ENCODE measurements around the gene WDR4. TPM values are rescaled to one million over a fixed set of nuclear protein-coding genes. Genes with fewer than 3 reads are reported as not detected.
A peak's percentile ranks its signal among the peaks of the same experiment; 100 is the strongest.

The WDR4 gene
- total RNA-seq, 1 experiment from 2014 or later, result 35.3 TPM

- H4K20me1 ChIP-seq (ENCODE audit: low read length), result no peaks in the 10 kb centered on the region
- H3K4me1 ChIP-seq (ENCODE audit: insufficient read depth, low read length), result no peaks in the 10 kb centered on the region
- ChIA-PET POLR2A (ENCODE audit: unreplicated experiment) (no interaction called here), CTCF (no interaction called here)
- DNase-seq, result no peak
- H3K9me2 ChIP-seq (replicated peaks; ENCODE audit: low read length), result no peaks in the 10 kb centered on the region
- H3F3A ChIP-seq (ENCODE audit: low read length, unreplicated experiment), result peaks cover 4% of the 10 kb centered on the region
- no TSS peak for BruUV-seq (replicated peaks)
- no peak overlapping the region for H3K9ac ChIP-seq (ENCODE audit: low read length)
- intact Hi-C loops (cut with micrococcal nuclease), result no loop called here
- H3K9me3 ChIP-seq (ENCODE audit: low read length), result no peaks in the 10 kb centered on the region
- H2AFZ ChIP-seq (ENCODE audit: low read length), result no peak overlapping the region
- H3K36me3 ChIP-seq (ENCODE audit: low read depth, low read length), result peaks cover 7% of the 10 kb centered on the region; the same call in 1 of the 2 replicates
- no peaks in the 10 kb centered on the region for H3K27me3 ChIP-seq (ENCODE audit: low read length)
- no peak overlapping the region for H3K4me2 ChIP-seq (ENCODE audit: low read length)
- no peak overlapping the region for H3K27ac ChIP-seq (ENCODE audit: low read length)
- no peaks in the 10 kb centered on the region for H3K79me2 ChIP-seq (ENCODE audit: low read length)
- TF ChIP-seq EZH2phosphoT487 (IDR thresholded peaks at IDR 0.05; ENCODE audit: borderline replicate concordance, low read length), result no peak
- TF ChIP-seq EZH2 (IDR thresholded peaks at IDR 0.05; ENCODE audit: low read length, unreplicated experiment), result no peak
- TF ChIP-seq, protein P1, sequence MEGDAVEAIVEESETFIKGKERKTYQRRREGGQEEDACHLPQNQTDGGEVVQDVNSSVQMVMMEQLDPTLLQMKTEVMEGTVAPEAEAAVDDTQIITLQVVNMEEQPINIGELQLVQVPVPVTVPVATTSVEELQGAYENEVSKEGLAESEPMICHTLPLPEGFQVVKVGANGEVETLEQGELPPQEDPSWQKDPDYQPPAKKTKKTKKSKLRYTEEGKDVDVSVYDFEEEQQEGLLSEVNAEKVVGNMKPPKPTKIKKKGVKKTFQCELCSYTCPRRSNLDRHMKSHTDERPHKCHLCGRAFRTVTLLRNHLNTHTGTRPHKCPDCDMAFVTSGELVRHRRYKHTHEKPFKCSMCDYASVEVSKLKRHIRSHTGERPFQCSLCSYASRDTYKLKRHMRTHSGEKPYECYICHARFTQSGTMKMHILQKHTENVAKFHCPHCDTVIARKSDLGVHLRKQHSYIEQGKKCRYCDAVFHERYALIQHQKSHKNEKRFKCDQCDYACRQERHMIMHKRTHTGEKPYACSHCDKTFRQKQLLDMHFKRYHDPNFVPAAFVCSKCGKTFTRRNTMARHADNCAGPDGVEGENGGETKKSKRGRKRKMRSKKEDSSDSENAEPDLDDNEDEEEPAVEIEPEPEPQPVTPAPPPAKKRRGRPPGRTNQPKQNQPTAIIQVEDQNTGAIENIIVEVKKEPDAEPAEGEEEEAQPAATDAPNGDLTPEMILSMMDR (conservative IDR thresholded peaks at IDR 0.05; ENCODE audit: low read depth, low read length), result no peak
- no peak overlapping the region for H3K4me3 ChIP-seq (ENCODE audit: low read length)
- no peak for ATAC-seq
Measured at GRCh38 chr21:42835211-42835610, 44.1 kb downstream of the WDR4 start.

- CTCF ChIA-PET, result no interaction called here
- ATAC-seq (no peak), DNase-seq (peak; percentile 10)
- Histone ChIP-seq H3K27ac (ENCODE audit: low read length) (no peak overlapping the region), H3K4me1 (ENCODE audit: insufficient read depth, low read length) (no peaks in the 10 kb centered on the region), H3K9me2 (replicated peaks; ENCODE audit: low read length) (no peaks in the 10 kb centered on the region), H3K4me2 (ENCODE audit: low read length) (no peak overlapping the region), H3K4me3 (ENCODE audit: low read length) (no peak overlapping the region), H3K36me3 (ENCODE audit: low read depth, low read length) (peaks cover 4% of the 10 kb centered on the region; the same call in 1 of the 2 replicates), H3K27me3 (ENCODE audit: low read length) (no peaks in the 10 kb centered on the region), H4K20me1 (ENCODE audit: low read length) (no peaks in the 10 kb centered on the region), H3K79me2 (ENCODE audit: low read length) (no peaks in the 10 kb centered on the region), H3F3A (ENCODE audit: low read length, unreplicated experiment) (peaks cover 4% of the 10 kb centered on the region), H2AFZ (ENCODE audit: low read length) (no peak overlapping the region), H3K9me3 (ENCODE audit: low read length) (no peaks in the 10 kb centered on the region), H3K9ac (ENCODE audit: low read length) (no peak overlapping the region)
- TF ChIP-seq EZH2phosphoT487 (IDR thresholded peaks at IDR 0.05; ENCODE audit: borderline replicate concordance, low read length), result no peak
- TF ChIP-seq, protein P1 (conservative IDR thresholded peaks at IDR 0.05; ENCODE audit: low read depth, low read length), result no peak
- no peak for TF ChIP-seq EZH2 (IDR thresholded peaks at IDR 0.05; ENCODE audit: low read length, unreplicated experiment)
- BruUV-seq (replicated peaks), result no TSS peak
- POLR2A ChIA-PET (ENCODE audit: unreplicated experiment), result no interaction called here
- intact Hi-C loops (cut with micrococcal nuclease), result no loop called here
Measured at GRCh38 chr21:42834726-42835191, 44.6 kb downstream of the WDR4 start.

GRCh38 chr21:42833859-42834725, 45.2 kb downstream of the WDR4 start:
- Histone ChIP-seq H3K9me2 (replicated peaks; ENCODE audit: low read length) (no peaks in the 10 kb centered on the region), H3K27ac (ENCODE audit: low read length) (no peak overlapping the region), H3K27me3 (ENCODE audit: low read length) (no peaks in the 10 kb centered on the region; the same call in 1 of the 2 replicates), H3K9ac (ENCODE audit: low read length) (no peak overlapping the region), H3K36me3 (ENCODE audit: low read depth, low read length) (no peaks in the 10 kb centered on the region), H3K79me2 (ENCODE audit: low read length) (no peaks in the 10 kb centered on the region), H3K9me3 (ENCODE audit: low read length) (no peaks in the 10 kb centered on the region), H4K20me1 (ENCODE audit: low read length) (no peaks in the 10 kb centered on the region), H2AFZ (ENCODE audit: low read length) (no peak overlapping the region), H3F3A (ENCODE audit: low read length, unreplicated experiment) (peaks cover 4% of the 10 kb centered on the region), H3K4me1 (ENCODE audit: insufficient read depth, low read length) (no peaks in the 10 kb centered on the region), H3K4me2 (ENCODE audit: low read length) (no peak overlapping the region), H3K4me3 (ENCODE audit: low read length) (no peak overlapping the region)
- ChIA-PET POLR2A (ENCODE audit: unreplicated experiment) (no interaction called here), CTCF (no interaction called here)
- ATAC-seq (no peak), DNase-seq (no peak)
- intact Hi-C loops (cut with micrococcal nuclease), result loop anchor here (2.0 kb wide), 1 partner anchor 241 kb away; no protein-coding TSS in a partner anchor
- TF ChIP-seq EZH2 (IDR thresholded peaks at IDR 0.05; ENCODE audit: low read length, unreplicated experiment) (no peak), EZH2phosphoT487 (IDR thresholded peaks at IDR 0.05; ENCODE audit: borderline replicate concordance, low read length) (no peak)
- TF ChIP-seq, protein P1 (conservative IDR thresholded peaks at IDR 0.05; ENCODE audit: low read depth, low read length), result no peak
- BruUV-seq (replicated peaks), result TSS peak; percentile 3

Measured in PC-3 (cell line).